Urothelium cell line (cell line): Measurements from ENCODE around the gene TAC3.
"Not testable (repeated sequence)": the region's sequence is repeated elsewhere in the genome, so short reads cannot be mapped to it uniquely, and the experiment has no call there.

Experiments used
- DNase-seq: peaks from one replicate; pipeline ENCODE4 v3.0.0; 2011; ENCODE audit warnings: low spot score, mixed read lengths
- FAIRE-seq: peaks from 2 replicates; lab custom pipeline; 2011; peaks lifted over from hg19 to GRCh38; lab: Jason Lieb, UNC

The TAC3 gene

GRCh38 chr12:57016348-57016747 is at the start of gene TAC3:
Gene TAC3 (minus strand): TSS chr12:57016529. CDS start chr12:57015797, 732 bp downstream.
- FAIRE-seq (no peak), DNase-seq (no peak)

DNA sequence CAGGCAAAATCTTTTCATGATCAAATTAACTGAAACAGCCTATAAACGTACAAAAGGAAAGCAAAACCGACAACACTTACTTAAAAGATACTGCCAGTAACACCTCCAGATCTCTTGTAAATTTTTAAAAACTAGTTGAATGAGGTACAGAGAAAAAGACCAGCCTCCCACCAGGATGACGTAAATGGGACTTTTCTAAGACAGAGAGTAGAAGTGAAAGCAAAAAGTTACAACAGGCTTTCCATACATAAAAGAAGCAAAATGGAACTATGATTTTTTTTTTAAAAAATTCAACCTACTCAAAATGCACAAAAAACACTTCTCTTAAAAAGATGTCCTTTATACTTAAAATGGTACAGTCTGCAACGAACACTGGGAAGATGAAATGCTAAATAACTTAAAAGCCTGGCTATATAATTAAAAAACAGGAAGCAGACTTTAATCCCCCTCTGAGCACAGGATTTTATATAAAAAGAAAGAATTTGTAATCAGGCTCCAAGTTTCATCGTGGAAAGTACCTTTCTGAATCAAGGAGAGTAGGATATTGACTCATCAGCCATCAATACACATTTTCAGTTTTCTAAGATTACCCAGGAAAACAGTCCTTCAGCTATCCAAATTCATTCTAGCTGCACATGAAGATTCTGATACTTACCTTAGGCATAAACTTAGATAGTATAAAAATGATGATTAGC is 47.8 kb upstream of the TAC3 start:
- no peak for FAIRE-seq
- no peak for DNase-seq

- FAIRE-seq (no peak), DNase-seq (no peak)
Observed at GRCh38 chr12:57058454-57058853, 42.1 kb upstream of the TAC3 start.

DNA sequence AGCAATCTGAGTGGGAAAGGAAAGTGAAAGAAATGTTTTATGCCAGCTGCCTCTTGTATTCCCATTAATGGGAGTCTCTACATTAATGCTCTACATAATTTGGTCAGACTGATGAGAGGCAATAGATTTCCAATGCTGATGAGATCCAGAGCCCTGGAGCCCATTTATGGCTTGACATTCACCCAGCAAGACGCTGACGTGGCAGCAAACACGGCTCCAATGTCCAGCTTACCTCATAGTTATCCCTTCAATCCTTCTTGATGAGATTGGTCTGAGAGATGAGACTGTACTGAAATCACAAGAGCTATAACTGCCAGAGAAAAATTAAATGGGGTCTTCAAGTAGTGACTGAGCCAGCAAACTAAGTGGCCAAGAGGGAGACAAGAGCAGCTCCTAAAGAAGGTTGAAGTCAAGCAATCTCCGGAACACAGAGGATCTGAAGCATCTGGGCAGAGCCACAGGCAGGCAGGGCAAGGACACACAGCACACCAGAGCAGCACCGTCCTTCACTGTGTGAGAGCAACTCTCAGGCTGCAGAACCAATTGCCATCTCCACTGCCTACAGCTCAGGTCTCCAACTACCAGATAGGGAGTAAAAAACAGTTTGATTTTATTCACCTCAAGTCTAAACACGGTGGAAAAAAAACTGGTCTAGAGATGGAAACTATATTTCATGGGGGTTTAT is 40.9 kb upstream of the TAC3 start:
- DNase-seq (no peak), FAIRE-seq (no peak)

DNA sequence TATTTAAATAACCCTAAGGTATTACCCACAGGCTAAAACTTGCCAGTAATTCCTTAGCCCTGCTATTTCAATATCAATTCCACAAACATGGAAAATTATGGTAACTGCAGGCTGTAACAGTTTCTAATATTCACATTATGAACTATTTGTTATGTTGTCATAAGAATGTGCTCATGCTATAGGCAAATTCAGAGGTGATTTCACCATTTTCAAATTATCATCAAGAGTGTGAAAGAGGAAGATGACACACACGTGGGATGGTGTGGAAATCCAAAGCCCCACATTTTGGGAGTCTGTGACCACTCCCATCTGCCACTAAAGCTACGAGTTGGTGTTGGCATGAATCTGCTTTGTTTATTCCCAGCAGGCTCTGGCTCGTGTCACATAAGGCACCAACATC is 39.5 kb upstream of the TAC3 start:
- DNase-seq (no peak), FAIRE-seq (no peak)

DNA sequence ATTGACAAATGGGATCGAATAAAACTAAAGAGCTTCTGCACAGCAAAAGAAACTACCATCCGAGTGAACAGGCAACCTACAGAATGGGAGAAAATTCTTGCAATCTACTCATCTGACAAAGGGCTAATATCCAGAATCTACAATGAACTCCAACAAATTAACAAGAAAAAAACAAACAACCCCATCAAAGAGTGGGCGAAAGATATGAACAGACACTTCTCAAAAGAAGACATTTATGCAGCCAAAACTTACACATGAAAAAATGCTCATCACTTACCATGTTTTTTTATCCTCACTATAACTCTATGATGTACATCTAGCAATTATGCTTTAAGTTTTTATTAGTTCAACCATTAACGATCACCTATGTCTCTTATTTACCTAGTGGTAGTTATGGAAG is 37.6 kb upstream of the TAC3 start:
- not testable (repeated sequence) for DNase-seq, FAIRE-seq

GRCh38 chr12:57053146-57053545 is 36.8 kb upstream of the TAC3 start:
- FAIRE-seq, DNase-seq: not testable (repeated sequence)

GRCh38 chr12:57051011-57051410 is 34.7 kb upstream of the TAC3 start:
- FAIRE-seq = no peak

DNA sequence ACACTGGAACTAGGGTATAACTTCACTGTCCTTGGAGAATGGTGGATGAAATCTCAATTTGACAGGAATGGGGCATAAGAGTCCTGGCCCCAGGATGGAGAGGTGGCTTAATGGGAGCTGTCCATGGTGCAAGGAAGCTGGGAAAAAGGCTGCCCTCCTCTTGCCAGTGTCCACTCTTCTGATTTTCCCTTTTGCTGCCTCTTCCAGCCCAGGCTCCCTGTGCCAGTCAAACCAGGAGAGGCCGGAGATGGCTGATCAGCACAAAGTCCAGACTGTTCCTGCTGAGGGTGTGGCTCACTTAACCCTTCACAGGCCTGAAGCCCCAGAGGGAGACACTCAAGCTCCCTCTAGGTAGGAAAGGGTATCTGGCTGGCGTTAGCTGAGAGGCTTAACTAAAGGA is 33.6 kb upstream of the TAC3 start, which contains the start of gene MYO1A:
TSS of gene MYO1A (minus strand) at position 240 of the 400 bp plus-strand sequence. CDS start 1,806 bp downstream, outside the sequence.
- peak; percentile 21 for DNase-seq
- FAIRE-seq = no peak

More at GRCh38 chr12:57051011-57051410, 34.7 kb upstream of the TAC3 start:
- DNase-seq = no peak

DNA sequence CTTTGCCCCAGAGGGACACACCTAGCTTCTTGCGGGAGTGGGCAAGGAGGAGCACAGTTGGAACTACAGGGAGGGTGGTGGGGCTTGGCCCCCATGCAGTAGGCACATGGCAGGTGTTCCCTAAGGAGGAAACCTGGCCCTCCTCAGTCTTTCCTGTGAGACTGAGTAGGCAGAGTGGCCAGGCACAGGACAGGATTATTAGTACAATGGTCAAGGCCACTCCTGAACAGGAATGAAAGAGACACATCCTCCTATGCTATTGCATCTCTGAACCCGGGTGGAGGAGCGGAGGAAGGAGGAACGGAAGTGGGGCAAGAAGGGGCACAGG is 32.8 kb upstream of the TAC3 start:
- no peak for FAIRE-seq
- DNase-seq = no peak

GRCh38 chr12:57048423-57049118 is 32.2 kb upstream of the TAC3 start:
- DNase-seq = no peak
- no peak for FAIRE-seq

GRCh38 chr12:57047981-57048380 is 31.7 kb upstream of the TAC3 start:
- FAIRE-seq (no peak), DNase-seq (no peak)

DNA sequence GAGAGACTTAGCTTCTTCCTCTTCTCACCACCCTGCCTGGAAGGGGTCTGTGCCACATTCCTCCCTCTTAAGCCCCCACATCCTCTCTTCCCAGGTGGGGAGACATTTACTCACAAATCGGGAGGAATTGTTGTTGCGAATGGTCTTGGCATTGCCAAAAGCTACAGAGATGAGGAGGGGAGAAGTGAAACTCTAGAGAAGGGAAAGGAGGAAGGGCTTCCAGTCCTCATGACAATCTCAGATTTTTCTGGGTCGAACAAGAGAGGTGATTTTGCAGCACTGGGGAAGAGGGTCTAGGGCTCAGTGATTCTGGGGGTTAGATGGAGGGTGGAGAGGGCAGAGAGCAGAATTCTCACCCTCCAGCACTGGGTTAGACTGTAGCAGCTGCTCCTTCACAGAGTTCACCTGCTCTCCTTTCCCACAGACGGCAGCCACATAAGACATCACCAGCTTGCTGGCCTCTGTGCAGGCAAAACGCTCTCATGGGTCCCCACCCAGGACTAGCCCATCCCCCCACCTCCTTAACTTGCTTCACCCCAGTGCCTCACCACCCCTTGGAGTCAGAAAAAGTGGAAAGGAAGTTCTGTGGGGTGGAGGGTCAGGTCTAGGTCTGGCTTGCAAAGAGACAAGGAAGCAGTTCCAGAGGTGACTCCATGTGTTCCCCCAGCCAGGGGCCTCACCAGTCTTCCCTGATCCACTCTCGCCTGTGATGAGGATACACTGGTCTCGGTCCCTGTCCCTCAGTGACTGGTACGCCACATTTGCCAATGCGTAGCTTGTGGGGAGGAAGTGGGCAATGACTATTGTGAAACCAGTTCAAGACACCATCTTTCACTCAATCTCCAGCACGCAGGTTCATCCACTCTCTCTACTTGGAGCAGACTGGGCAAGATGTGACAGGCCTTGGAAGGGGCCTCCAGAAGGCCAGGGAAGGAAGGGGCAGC is 30.9 kb upstream of the TAC3 start:
- no peak for FAIRE-seq

GRCh38 chr12:57046086-57046791 is 29.9 kb upstream of the TAC3 start:
- FAIRE-seq = no peak
- DNase-seq = no peak

More for the DNA sequence above, 30.9 kb upstream of the TAC3 start:
- DNase-seq = no peak

DNA sequence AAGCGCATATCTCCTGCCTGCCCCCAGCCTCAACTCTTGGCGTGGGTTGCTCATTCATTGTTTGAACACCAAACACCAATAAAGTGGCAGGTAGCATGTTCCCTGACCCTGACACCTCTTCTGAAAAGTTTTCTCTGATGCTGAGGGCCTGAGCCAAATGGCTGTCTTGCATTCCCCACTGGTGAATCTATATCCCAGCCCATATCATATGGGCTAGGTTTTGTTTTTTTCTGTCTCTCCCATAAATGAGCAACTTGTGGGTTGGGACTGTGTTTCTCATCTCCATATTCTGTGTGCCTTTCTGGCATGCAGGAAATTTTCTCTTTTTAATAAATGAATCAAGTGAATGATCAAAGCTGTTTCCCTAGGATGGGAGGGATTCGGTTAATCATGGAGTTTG is 28.6 kb upstream of the TAC3 start:
- FAIRE-seq (no peak), DNase-seq (no peak)

GRCh38 chr12:57044468-57044867 is 28.1 kb upstream of the TAC3 start:
- DNase-seq (no peak), FAIRE-seq (no peak)

- DNase-seq (no peak), FAIRE-seq (no peak)
Observed at GRCh38 chr12:57042695-57043094, 26.4 kb upstream of the TAC3 start.

DNA sequence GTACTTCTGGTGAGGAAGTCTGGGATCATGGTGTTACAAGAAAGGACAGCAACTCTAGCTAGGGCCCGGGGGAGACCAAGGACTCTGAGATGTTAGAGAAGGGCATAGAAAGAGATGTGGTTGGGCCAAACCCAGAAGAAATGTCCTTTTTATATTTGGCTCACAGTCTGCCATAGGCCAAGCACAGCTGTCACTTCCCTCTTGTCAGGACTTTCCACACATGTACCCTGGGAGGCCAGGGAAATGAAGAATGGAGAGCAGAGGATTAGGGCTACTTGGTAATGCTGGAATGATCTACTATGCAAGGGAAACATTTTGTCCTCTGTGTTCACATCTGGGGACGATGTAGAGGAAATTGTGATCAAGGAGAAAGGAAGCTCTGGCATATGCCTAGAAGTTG is 24.4 kb upstream of the TAC3 start:
- no peak for FAIRE-seq

DNA sequence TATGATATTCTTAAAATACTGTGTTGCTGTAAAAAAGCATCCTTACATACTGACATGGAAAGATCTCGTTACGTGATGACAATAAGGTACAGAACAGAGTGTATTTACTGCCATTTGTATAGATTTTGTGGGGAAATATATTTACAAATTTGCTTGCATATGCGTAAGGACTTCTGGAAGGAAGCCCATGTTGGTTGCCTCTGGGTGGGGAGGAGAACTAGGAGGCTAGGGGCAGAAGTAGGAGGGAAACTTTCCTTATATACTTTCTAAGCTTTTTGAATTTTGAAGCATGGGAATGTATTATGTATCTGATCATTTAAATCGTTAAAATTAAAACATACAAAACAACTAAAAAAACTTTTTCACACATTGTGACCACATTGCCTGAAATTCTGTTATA is 23.9 kb upstream of the TAC3 start:
- FAIRE-seq = no peak

More for the DNA sequence above, 24.4 kb upstream of the TAC3 start:
- no peak for DNase-seq

More for the DNA sequence above, 23.9 kb upstream of the TAC3 start:
- DNase-seq = no peak
